Stimulated activated CD4-positive, alpha-beta T cell treated with anti-CD3 and anti-CD28 coated beads, Interleukin-1b, Interleukin-23, amount 100 ng/mL, for 1 hour (primary cell): ENCODE measurements around the gene BCAS3.
"Not testable (repeated sequence)": the region's sequence is repeated elsewhere in the genome, so short reads cannot be mapped to it uniquely, and the experiment has no call there.

Experiments used
- DNase-seq, 2 donors: peaks; one replicate each; pipeline ENCODE4 v3.0.0-alpha.2; 2020; ENCODE audit warnings: low read depth in 2 of 2

Gene BCAS3

GRCh38 chr17:61225178-61225882 lies 547.7 kb downstream of the BCAS3 start:
- no peak for DNase-seq

DNA sequence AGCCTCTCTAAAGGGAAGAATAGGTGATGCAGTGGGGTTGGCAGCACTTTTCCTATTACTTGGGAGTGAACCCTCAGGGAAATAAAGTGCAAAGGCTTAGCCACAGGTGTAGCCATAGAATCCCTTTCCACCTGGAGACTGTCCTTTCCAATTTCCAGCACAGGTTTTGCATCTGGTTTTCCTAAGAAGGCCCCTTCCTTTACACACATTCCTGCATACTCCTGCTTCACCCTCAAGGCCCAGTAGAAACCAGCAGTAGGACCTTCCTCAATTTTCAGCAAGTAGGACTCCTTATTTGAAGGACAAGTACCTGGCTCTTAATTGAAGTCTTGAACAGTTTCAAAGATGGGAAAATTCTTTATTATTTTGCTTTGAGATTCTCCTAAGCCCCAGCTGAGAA lies 550.2 kb downstream of the BCAS3 start:
- DNase-seq: no peak

- DNase-seq: no peak
Observed at GRCh38 chr17:61230461-61230860, 552.8 kb downstream of the BCAS3 start.

GRCh38 chr17:61230972-61231820 lies 553.5 kb downstream of the BCAS3 start:
- DNase-seq: no peak

DNA sequence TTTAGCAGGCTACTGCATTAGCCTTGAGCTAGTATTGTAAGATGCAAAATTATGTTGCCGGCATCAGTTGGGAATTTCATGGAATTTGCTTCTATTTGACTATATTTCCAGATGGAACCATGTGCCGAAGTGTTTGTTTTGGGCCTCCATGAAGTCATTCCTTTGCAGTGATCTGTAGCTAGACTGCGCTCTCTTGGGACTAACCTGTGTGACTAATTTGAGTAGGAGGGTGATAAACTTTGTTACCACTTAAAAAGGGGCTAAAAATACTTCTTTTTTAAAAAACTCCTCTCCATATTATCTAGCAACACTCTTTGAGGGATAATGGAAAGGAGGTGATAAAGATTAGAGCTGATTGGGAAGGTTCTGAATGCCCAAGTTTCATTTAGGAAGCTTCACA lies 555.2 kb downstream of the BCAS3 start:
- DNase-seq: no peak

DNA sequence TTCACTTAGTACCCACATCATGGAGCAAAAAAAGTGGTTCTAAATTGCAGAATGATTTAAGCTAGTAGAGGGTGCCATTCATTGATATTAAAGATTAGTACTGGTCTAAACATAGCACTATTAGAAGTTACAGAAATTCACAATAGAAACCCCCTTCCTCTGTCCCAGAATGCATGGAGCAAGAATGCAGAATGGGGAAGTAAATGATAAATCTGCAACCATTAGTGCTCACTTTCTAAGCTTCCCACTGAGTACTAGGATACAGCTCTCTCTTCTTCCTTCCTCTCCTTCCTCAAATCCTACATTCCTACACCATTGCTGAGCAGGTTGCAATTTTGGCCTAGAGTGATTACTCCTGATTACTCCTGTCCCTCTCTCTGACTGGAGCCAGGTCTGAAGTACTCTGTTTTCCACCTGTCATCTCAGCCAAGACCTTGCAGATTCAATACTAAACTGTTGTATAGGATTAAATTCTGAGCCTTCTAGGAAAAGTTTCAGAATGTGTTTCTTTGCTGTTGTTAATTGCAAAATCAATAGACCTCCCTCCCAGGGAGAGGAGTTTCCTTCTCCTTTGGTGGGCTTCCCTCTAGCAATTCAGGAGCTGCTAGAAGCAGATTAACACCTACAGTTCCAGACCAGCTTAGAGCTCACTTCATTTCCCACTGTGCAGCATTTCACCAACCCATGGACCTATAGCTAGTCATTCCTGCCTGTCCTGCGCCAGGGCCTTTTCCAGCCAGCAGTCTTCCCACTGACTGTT lies 556.5 kb downstream of the BCAS3 start:
- no peak for DNase-seq

- no peak for DNase-seq
Observed at GRCh38 chr17:61235001-61235826, 557.6 kb downstream of the BCAS3 start.

GRCh38 chr17:61235827-61236197 lies 558.2 kb downstream of the BCAS3 start:
- no peak for DNase-seq

GRCh38 chr17:61237275-61237674 lies 559.6 kb downstream of the BCAS3 start:
- no peak for DNase-seq

GRCh38 chr17:61238455-61238933 lies 560.8 kb downstream of the BCAS3 start:
- no peak for DNase-seq

DNA sequence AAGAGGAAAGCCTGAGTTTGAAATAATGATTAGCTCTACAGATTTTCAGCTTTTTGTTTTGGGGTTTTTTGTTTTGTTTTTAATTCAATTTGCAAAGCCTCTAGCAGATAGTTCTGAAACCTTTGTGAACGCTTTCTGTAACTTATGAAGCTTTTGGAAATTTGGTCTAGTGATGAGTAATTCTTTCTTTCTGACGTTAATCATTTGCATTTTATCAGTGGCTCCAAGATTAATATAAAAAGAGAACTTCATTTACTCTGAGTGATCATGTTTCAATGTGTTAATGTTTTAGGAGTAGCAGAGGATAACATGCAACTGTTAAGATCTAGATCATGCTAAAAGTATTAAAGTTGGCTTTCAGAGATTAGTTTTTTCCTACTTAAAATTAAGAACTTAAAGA lies 561.7 kb downstream of the BCAS3 start:
- DNase-seq: no peak

DNA sequence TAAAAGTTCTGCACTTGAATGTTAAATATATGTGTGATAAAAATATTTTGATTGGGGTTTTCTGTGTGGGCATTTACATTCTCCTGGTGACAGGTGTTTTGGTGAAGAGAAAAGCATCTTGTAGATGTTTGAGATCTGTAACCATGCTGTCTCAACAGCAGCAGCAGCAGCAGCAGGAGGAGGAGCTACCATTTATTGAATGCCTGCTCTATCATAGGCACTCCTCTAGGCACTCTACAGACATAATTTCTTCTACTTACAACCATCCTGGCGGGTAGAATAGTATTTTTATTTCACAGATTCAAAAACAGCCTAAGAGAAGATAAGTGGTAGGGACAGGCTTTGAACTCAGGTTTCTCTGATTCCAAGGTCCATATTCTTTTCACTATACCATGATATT lies 562.3 kb downstream of the BCAS3 start:
- DNase-seq: no peak

- no peak for DNase-seq
Observed at GRCh38 chr17:61240851-61241468, 563.3 kb downstream of the BCAS3 start.

DNA sequence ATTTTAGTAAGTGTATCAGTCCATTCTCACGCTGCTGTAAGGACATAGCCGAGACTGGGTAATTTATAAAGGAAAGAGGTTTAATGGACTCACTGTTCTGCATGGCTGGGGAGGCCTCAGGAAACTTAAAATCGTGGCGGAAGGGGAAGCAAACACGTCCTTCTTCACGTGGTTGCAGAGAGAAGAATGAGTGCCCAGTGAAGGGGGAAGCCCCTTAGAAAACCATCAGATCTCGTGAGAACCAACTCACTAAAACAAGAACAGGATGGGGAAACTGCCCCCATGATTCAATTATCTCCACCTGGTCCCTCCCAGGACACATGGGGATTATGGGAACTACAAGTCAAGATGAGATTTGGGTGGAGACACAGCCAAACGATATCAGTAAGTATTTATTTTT lies 567.3 kb downstream of the BCAS3 start:
- not testable (repeated sequence) for DNase-seq

DNA sequence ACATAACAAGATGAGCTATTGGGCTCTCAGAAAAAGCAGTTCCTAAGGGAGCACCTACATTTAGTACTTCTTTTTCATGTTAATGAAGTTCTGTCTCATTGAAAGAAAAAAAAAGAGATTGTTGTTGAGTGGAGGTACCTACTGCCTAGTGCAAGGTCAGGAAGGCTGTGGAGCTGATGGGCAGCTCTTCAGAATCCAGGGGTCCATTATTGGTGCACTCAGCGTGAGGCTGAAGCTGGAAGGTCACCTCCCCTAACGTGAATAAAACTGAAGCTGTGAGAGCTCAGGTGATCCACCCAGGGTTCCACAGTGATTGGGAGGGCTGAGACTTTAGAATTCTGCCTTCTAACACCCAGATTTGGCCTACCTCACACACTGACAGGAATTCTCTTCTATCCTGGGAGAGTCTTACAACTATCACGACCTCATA lies 568.1 kb downstream of the BCAS3 start:
- DNase-seq: no peak

DNA sequence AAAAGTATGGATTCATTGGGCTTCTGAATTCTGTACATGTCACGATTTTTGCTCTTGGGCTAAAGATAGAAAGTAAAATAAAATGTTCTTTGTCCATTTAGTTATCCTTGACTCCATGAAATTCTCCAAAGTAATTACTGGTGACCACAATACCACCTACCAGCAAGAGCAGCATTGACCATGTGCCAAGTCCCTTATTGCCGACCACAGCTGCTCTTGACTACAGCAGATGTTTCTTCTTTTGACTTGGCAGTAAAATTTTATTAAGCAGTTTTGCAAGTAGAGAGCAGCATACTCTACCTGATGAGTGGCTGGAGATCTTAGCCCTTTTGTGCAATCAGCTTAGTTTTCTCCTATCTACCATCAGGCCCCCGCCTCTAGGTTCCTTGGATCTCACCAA lies 569.8 kb downstream of the BCAS3 start:
- no peak for DNase-seq

GRCh38 chr17:61248399-61248798 lies 570.7 kb downstream of the BCAS3 start:
- DNase-seq: no peak

DNA sequence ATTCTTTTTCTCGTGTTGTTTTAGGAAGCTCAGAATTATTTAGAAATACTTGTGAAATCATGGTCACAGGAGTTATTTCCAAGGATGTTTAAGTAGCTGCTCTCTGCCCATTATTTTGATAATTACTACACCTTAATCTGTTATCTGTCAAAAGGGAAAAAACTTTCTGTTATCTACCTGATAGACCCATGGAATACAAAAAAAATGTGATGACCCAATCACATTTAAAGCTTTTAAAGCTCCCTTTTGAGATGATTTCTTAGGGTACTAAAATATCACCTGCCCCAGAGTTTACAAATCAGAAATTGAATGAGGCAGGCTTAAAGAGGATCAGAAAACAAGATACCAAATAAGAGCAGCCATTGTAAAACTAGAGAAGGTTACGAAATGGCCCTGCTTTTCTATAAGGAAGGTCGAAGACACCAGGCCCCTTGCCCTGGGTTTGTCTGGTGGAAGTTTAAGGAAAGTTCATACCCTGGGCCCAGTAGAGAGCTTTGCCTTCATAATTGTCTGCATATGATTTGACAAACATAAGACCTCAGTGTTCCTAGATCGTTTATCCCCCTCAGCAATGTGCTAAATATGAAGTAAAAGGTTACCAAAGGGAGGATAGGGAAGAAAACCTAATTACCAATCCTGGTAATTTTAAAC lies 572.1 kb downstream of the BCAS3 start:
- DNase-seq: no peak

GRCh38 chr17:61250335-61250890 lies 572.8 kb downstream of the BCAS3 start:
- no peak for DNase-seq
